ENCODE measurements around the gene SKAP1. TPM values are rescaled to one million over a fixed set of nuclear protein-coding genes. Genes with fewer than 3 reads are reported as not detected.

Gene SKAP1
- total RNA-seq, 4 donors from 2014 or later, result 0.33 to 2.1 (median 1.0) TPM

DNA sequence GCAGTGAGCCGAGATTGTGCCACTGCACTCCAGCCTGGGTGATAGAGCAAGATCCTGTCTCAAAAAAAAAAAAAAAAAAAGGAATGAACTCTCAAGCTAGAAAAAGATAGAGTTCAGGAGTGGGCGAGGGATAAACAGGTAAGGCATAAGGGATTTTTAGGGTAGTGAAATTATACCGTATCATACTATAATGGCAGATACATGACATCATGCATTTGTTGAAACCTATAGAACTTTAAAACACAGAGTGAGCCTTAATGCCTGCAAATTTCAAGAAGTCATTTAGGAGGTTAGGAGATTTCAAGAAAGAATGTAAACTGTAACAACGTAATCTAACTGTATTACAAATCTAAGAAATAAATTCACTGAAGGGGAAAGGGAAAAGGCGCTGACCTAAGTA lies 20.4 kb downstream of the SKAP1 start:
- intact Hi-C loops (cut with DNase I), result no loop called here
- H3K9me3 ChIP-seq, result no peaks in the 10 kb centered on the region
- no peaks in the 10 kb centered on the region for H3K36me3 ChIP-seq
- DNase-seq, result no peak
- no peak for TF ChIP-seq POLR2A (IDR thresholded peaks at IDR 0.05)
- TF ChIP-seq, protein P1, sequence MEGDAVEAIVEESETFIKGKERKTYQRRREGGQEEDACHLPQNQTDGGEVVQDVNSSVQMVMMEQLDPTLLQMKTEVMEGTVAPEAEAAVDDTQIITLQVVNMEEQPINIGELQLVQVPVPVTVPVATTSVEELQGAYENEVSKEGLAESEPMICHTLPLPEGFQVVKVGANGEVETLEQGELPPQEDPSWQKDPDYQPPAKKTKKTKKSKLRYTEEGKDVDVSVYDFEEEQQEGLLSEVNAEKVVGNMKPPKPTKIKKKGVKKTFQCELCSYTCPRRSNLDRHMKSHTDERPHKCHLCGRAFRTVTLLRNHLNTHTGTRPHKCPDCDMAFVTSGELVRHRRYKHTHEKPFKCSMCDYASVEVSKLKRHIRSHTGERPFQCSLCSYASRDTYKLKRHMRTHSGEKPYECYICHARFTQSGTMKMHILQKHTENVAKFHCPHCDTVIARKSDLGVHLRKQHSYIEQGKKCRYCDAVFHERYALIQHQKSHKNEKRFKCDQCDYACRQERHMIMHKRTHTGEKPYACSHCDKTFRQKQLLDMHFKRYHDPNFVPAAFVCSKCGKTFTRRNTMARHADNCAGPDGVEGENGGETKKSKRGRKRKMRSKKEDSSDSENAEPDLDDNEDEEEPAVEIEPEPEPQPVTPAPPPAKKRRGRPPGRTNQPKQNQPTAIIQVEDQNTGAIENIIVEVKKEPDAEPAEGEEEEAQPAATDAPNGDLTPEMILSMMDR (IDR thresholded peaks at IDR 0.05), result no peak
- H3K4me3 ChIP-seq (replicated peaks in 1 of 3), result no peak overlapping the region
- H3K4me1 ChIP-seq, result no peaks in the 10 kb centered on the region
- no peak overlapping the region for H3K27ac ChIP-seq
- WGBS, 2 donors, result 93 to 94% methylated on average over 5 of the region's 5 CpGs
- H3K27me3 ChIP-seq, result peaks cover 3% of the 10 kb centered on the region

DNA sequence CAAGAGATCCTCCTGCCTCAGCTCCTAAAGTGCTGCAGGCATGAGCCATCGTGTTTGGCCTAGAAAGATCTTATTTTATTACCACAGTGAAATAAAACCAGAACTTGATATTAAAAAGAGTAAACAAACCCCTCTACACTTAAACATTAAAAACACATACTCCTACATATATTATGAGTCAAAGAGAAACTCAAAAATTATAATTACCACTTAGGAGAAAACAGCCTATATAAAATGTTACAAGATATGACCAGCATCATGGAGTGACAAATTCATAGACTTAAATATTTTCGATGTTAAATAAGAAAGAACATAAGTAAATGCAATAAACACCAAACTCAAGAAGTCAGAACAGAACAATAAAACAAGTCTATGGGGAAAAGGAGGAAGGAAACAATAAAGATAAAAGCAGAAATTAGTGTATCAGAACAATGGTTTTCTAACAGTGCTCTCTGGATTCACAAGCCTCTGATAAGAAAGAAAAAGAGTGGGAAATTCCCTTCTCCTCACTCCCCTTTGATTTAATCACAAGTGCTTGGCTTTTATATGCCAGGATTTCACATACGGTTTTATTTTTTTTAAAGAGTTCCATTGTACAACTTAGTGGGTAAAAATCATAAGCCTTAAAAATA lies 23.0 kb downstream of the SKAP1 start:
- H3K27me3 ChIP-seq, result peaks cover 3% of the 10 kb centered on the region
- no peaks in the 10 kb centered on the region for H3K9me3 ChIP-seq
- WGBS, 2 donors, result 55 to 59% methylated on average over 3 of the region's 3 CpGs

GRCh38 chr17:48394821-48395220 lies 35.2 kb downstream of the SKAP1 start:
- Histone ChIP-seq H3K4me1 (peaks cover 0 to 4% of the 10 kb centered on the region in 2 donors), H3K9me3 (no peaks in the 10 kb centered on the region), H3K4me3 (replicated peaks in 1 of 3) (no peak overlapping the region), H3K36me3 (no peaks in the 10 kb centered on the region), H3K27me3 (no peaks in the 10 kb centered on the region), H3K27ac (no peak overlapping the region)
- TF ChIP-seq, protein P1 (IDR thresholded peaks at IDR 0.05), result no peak
- no peak for TF ChIP-seq POLR2A (IDR thresholded peaks at IDR 0.05)
- intact Hi-C loops (cut with DNase I), result no loop called here
- WGBS, 2 donors, result 76 to 85% methylated on average over 3 of the region's 3 CpGs
- DNase-seq, result no peak

More for the DNA sequence above, 23.0 kb downstream of the SKAP1 start:
- no peaks in the 10 kb centered on the region for H3K36me3 ChIP-seq
- no peaks in the 10 kb centered on the region for H3K4me1 ChIP-seq
- no peak for TF ChIP-seq POLR2A (IDR thresholded peaks at IDR 0.05)
- TF ChIP-seq, protein P1 (IDR thresholded peaks at IDR 0.05), result no peak
- no peak overlapping the region for H3K27ac ChIP-seq
- no peak for DNase-seq
- no peak overlapping the region for H3K4me3 ChIP-seq (replicated peaks in 1 of 3)
- intact Hi-C loops (cut with DNase I), result no loop called here

GRCh38 chr17:48393283-48393682 lies 36.7 kb downstream of the SKAP1 start:
- TF ChIP-seq, protein P1 (IDR thresholded peaks at IDR 0.05), result no peak
- intact Hi-C loops (cut with DNase I), result no loop called here
- no peak overlapping the region for H3K4me3 ChIP-seq (replicated peaks in 1 of 3)

DNA sequence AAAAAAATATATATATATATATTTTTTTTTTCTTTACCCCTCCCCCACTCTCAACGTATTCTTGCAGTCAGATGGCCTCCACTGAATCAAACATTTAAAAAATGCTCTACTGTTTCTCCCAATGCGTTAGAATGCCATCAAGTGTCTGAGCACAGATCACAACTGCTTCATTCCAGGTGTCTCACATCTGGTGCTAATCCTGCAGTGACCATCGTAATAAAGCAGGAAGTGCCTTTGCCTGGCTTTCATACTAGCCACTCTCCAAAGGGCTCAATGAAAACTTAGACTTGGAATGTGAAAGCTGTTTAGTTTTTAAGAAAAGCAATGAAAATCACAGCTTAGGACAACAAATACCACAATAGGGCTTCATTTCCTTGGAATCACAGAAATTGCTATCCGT lies 37.2 kb downstream of the SKAP1 start:
- intact Hi-C loops (cut with DNase I), result no loop called here
- no peaks in the 10 kb centered on the region for H3K9me3 ChIP-seq
- peaks cover 0 to 4% of the 10 kb centered on the region in 2 donors for H3K4me1 ChIP-seq
- H3K27me3 ChIP-seq, result no peaks in the 10 kb centered on the region
- no peak for DNase-seq
- 39 to 46% methylated on average over 4 of the region's 4 CpGs for WGBS, 2 donors
- H3K4me3 ChIP-seq (replicated peaks in 1 of 3), result no peak overlapping the region
- TF ChIP-seq, protein P1 (IDR thresholded peaks at IDR 0.05), result no peak
- TF ChIP-seq POLR2A (IDR thresholded peaks at IDR 0.05), result no peak
- H3K36me3 ChIP-seq, result no peaks in the 10 kb centered on the region
- H3K27ac ChIP-seq, result no peak overlapping the region

More at GRCh38 chr17:48393283-48393682, 36.7 kb downstream of the SKAP1 start:
- no peaks in the 10 kb centered on the region for H3K27me3 ChIP-seq
- no peaks in the 10 kb centered on the region for H3K36me3 ChIP-seq
- no peak for DNase-seq
- no peak overlapping the region for H3K27ac ChIP-seq
- peaks cover 0 to 4% of the 10 kb centered on the region in 2 donors for H3K4me1 ChIP-seq
- no peaks in the 10 kb centered on the region for H3K9me3 ChIP-seq

Measured in thyroid gland (tissue), 4 donors.